NCI-H128 (cell line): ENCODE results near the gene BCL10.
A peak's percentile ranks its signal among the peaks of the same experiment; 100 is the strongest.

Experiments used
- DNase-seq: peaks from one replicate; lab custom pipeline; 2025; ENCODE audit not compliant: unreplicated experiment; lab: John Stamatoyannopoulos, UW

BCL10 gene

DNA sequence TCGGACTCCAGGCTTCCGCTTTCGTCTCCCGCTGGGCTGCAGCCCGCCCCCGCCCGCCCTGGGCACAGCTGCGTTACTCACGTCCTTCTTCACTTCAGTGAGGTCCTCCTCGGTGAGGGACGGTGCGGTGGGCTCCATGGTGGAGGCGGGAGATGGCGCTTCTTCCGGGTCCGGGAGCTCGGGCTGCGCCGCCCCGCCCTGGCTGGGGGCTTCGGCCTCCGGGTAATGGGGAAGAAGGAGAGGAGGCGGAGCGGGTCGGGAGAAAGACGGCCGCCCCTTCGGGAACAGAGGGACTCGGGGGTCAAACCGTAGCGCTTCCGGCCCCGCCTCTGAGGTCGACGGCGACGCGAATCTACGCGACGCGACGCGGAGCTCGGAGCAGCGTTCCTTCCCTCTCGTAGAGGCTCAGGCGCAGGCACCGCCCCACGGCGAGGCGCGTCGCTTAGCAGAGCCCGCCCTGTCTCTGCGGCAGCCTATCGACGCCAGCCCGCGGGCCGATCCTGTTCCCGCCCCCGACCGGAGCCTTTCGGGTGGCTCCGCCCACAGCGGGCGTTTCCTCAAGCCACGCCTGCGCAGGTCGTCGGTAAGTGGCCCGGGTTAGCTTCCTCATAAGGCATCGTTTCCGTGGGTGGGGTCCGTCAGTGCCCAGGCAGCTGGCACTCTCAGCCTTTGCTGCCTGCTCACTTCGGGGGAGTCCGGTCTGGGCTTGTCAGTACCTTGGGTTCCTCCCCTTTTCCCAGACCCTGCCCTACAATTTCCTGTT is at the start of gene BCL10:
TSS of gene BCL10 (minus strand) at position 418 of the 763 bp plus-strand sequence. CDS start at position 138, 280 bp downstream.
- DNase-seq = peak; percentile 96

DNA sequence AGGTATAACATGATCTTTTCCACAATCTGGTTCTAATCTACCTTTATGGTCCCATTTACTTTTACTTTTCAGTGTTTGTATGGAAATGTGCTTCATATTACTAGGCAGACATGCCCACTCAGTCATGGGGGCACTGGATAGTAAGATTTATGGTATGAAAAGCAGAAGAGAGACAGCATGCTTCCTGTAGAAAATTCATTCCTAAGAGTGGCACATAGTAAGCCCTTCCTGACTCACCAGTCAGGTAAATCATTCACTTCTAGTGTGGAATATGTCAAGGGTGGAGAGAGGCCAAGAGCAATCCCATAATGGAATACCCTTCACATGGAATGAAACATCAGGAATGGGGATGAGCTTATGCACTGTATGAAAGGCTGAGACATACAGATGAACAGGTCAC is 49.5 kb upstream of the BCL10 start:
- DNase-seq = no peak

DNA sequence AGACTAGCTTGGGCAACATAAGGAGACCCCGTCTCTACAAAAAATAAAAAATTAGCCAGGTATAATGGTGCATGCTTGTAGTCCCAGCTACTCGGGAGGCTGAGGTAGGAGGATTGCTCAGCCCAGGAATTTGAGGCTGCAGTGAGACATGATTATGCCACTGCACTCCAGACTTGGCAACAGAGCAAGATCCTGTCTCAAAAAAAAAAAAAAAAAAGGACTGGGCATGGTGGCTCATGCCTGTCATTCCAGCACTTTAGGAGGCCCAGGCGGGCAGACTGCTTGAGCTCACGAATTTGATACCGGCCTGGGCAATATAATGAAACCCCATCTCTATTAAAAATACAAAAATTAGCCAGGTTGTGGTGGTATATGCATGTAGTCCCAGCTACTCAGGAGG is 47.3 kb upstream of the BCL10 start:
- DNase-seq = no peak

DNA sequence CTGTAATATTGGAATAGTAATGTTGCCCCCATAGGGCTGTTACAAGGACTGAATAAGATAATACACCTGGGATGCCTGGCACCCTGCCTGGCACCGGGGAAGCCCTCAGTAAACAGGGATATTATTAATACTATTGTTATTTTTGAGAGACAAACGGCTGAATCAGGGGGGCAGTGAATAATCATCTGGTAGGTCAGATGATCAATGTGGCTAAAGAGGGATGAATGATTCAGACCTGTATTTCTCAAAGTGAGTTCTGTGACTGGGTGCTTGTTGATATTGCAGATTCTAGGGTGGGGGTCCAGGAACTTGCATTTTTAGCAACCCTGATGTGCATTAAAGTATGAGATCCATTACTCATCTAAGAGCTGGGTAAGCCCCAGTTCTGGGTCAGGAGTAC is 46.2 kb upstream of the BCL10 start:
- no peak for DNase-seq

DNA sequence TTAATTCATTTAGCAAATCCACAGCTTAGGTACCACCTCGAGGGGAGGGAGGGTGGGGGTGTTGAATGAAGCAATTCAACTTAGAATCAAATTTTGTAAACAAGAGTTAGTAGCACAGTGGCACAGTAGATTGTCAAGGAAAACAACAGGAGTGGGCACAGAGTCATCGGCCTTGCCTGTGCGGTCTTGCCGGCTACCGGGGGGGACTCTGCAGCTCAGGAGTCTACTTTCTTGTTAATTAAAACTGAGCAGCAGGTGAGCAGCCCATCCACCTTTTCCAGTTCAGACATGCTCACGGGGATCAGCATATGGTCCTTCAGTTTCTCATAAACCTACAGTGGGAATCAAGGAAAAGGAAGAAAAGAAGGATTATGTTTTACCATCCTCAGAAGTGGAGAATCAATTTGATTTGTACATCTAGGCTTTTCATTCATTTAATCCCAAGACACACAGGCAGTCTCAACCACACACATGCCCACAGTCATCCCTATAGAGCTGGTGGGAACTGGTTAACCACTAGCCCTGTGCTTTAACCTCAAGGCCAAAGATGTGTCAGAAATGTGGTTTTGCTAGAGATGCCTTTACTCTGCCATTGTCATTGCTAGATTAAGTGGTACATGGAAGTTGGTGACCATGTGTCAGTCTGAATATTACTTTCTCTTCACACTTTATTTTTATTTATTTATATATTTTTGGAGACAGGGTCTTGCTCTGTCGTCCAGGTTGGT is 45.0 kb upstream of the BCL10 start:
- no peak for DNase-seq

DNA sequence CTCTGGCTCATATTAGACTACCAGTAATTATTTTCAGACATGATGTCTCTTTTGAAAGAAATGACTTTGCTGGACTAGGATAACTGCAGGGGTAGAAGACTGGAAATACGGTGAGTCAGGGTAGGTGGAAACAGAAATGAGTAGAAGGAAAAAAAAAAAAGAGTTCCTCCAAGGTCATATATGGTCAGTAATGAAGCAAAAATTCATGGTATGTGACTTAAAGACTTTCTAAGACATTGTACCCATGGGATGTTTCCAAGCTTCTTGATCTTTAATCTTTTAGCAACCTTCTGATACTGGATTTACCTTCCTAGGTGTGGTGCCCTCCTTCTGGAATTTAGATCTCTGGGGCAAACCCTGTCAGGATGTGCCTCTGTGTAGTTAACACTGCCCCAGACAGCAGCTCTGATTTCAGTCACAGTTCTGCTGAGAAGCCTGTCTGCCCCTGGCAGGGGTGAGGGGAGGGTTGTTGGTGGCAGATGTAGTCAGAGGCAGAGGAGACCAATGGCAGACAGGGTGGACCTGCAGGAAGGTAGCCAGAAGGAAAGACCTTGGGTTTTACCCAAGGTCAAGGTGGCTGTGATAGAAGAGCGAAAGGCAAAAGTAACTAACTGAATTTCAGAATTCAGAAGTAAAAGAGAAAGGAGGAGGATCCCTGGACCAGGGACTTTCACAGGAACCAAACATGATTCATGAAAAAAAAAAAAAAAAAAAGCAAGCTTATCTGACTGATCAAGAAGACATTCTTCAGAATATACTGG is 44.1 kb upstream of the BCL10 start:
- no peak for DNase-seq

DNA sequence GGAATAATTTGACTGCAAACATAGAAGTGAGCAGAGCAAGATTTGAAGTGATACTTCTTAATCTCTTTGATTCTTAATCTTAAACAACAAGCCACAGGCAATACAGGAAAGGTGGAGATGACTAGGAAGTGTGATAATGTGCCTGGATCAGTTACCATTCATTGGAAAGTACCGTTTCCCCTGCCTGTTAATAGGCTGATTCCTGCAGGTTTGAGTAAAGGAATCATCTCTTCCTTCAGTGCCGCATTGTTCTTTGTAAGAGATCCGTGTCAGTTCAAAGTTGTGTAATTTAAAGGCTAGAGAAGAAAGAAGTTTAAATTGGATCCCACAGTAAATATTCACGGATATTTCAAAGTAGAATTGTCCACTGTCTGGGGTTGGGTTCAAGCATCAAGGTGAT is 43.5 kb upstream of the BCL10 start:
- no peak for DNase-seq

GRCh38 chr1:85319491-85319890 is 43.1 kb upstream of the BCL10 start:
- no peak for DNase-seq

- no peak for DNase-seq
Measured at GRCh38 chr1:85318217-85318616, 41.8 kb upstream of the BCL10 start.

GRCh38 chr1:85317560-85317959 is 41.1 kb upstream of the BCL10 start:
- no peak for DNase-seq

DNA sequence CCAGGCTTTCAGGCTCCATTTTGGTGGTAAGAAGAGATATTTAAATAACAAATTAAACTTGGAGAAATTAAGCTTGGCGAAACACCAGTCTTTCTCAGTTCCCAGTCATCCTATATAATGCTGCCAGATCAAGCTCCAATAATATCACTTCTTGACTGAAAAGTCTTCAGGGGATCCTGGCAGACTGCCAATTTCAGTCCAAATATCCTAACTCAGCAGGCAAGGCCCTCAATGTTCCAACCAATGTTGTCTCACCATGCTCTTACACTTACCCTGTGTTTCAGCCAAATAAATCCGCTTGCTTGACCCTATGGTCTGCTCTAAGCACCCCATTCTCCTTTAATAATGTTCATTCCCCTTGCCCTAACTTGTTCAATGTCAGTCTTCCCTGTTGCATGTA is 39.9 kb upstream of the BCL10 start:
- no peak for DNase-seq

DNA sequence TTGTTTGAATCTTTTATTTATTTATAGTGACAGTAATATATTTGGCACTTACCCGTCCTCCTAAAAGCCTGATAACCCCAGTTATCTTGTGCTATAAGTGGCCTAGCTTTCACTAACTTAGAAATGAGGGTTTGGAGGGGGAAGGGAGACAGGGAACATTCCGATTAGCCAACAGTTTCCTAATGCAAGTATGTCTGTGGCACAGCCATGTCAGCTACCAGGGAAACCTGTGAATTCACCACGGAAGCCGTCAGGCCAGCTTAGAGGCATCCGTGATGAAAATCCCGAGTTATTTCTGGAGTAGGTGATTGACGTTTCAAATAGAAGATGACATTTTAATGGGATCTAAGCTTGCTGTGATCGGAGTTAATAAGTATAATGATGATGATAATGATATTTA is 39.4 kb upstream of the BCL10 start:
- DNase-seq = no peak

GRCh38 chr1:85314726-85315125 is 38.3 kb upstream of the BCL10 start:
- DNase-seq = no peak

- no peak for DNase-seq
Measured at GRCh38 chr1:85313888-85314696, 37.7 kb upstream of the BCL10 start.

GRCh38 chr1:85311818-85312217 is 35.4 kb upstream of the BCL10 start:
- DNase-seq = no peak

DNA sequence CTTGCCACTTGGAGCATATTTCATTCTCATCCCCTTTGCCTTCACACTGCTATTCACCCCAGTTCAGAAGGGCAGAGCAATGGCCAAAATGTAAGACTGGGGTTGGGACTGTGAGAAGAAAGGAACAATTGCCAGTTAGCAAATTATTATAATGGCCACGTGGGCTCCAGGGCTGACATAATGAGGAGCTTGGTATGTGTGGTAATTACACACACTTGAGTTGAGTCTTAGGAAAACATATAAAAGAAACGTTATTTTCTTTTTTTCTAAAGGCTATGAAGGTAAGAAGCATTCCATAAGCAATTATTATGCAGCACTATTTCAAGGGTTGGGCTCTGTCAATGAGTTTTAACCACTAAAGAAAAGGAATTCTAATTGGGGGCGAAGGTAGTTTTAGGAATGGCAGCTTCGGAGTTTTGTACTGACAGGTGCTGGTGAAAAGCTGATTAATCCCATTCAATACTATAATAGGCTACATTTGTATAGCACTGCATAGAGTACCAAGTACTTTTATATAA is 32.5 kb upstream of the BCL10 start:
- no peak for DNase-seq

DNA sequence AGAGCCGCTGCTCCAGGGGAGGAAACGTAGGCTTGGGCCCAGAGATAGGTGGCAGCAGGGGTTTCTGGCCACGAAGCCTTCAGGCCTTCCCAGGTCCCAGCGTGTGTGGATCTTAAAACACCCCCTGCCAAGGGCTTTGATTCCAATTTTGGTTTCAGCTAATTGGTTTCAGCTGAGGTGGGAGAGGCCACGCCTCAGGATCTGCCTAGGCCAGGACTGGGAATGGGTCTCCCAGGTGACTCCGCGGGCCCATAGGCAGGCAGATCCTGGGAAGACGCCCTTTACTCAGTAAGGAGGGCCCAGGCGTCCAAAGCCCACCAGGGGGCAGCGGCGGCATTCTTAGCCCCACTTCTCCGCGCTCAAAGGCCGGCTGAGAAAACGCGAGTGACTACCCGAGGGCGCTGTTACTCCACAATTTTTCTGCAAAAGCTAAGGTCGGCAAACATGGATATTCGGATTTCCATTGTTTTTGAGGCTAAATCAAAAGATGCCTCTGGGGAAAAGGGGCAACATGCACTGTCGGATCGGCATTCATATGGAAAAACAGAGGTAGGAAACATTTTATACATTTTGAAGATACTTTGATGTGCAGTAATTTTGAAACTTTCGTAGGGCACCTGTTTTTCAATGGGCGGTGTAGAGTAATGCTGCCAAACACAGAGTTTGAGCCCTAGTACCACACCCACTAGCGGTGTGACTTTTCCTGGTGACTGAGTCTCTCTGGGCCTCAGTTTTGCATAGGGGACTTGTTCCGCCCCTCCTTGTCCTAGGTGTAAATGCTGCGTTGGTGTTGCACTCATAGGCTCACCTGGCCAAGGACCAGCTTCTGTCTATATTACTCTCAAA is 31.8 kb upstream of the BCL10 start:
- DNase-seq = peak; percentile 11

DNA sequence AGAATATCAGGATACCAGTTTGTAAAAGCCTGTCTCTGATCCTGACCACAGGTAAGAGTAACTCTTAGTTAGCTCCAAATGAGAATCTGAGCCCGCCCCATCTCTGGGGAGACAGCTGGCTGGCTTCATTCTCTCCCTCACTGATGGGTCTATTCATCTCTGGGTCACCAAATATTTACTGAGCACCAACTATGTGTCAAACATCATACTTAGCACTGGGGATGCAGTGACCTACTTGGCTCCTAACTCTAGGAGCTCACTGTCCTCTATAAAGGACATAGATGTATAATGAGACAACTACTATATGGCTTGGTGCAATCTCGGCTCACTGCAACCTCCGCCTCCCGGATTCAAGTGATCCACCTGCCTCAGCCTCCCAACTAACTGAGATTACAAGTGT is 29.8 kb upstream of the BCL10 start:
- DNase-seq = no peak

- no peak for DNase-seq
Measured at GRCh38 chr1:85303440-85304162, 27.2 kb upstream of the BCL10 start.
